SK-N-SH treated with all-trans-retinoic acid at 6 μM for 48 hours (cell line): ENCODE measurements around the gene TMEM131.

Experiments
- BACH2 ChIP-seq: fragments of 250-450 bp; sonication (Bioruptor Pico); IDR thresholded peaks from 2 replicates; pipeline ENCODE4 v1.9.0; 2021; ENCODE audit warnings: mild to moderate bottlenecking, borderline replicate concordance
- PPARA ChIP-seq: fragments of 250-450 bp; sonication (Bioruptor Pico); IDR thresholded peaks from 2 replicates; pipeline ENCODE4 v1.5.0; 2020; ENCODE audit warnings: mild to moderate bottlenecking, borderline replicate concordance
- RARB ChIP-seq: fragments of 250-450 bp; sonication (Bioruptor Pico); IDR thresholded peaks from 2 replicates; pipeline ENCODE4 v1.8.0; 2021; ENCODE audit warnings: mild to moderate bottlenecking, moderate library complexity
- TCF4 ChIP-seq: fragments of 250-450 bp; sonication (Bioruptor Pico); IDR thresholded peaks from 2 replicates; pipeline ENCODE4 v1.8.0; 2021; ENCODE audit warnings: mild to moderate bottlenecking, moderate library complexity, borderline replicate concordance
- ZC3H10 ChIP-seq: fragments of 250-450 bp; sonication (Bioruptor Pico); IDR thresholded peaks from 2 replicates; pipeline ENCODE4 v1.5.1; 2021; ENCODE audit warnings: mild to moderate bottlenecking, moderate library complexity
- ZFP30 ChIP-seq: fragments of 450-650 bp; formaldehyde crosslinking; IDR thresholded peaks from 2 replicates; pipeline ENCODE4 v1.5.0; 2022; ENCODE audit warnings: mild to moderate bottlenecking, moderate library complexity
- ZNF565 ChIP-seq: fragments of 450-650 bp; formaldehyde crosslinking; conservative IDR thresholded peaks from 2 replicates; pipeline ENCODE4 v1.5.0; 2020; ENCODE audit warnings: low read depth, mild to moderate bottlenecking, moderate library complexity
- TF ChIP-seq, protein P1 (sequence below): fragments of 250-450 bp; sonication (Bioruptor Pico); IDR thresholded peaks from 2 replicates; pipeline ENCODE4 v1.5.0; 2020; ENCODE audit warnings: mild to moderate bottlenecking, moderate library complexity

DNA sequence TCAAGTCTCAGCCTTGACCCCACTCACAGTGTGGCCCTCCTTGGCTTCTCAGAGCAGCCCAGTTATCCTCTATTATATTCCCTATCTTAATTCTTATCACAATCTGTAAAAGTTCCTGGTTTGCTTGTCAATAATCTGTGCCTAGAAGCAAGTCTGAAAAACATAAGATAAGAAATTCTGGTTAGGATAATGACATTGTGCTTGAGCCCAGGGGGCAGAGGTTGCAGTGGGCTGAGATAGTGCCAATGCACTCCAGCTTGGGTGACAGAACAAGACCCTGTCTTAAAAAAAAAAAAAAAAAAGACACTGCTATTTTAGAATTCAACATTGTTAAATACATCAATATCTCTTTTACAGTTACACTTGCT, 63.9 kb downstream of the TMEM131 start:
- TF ChIP-seq RARB (CRISPR knock-in tag) (no peak), ZNF565 (no peak), BACH2 (no peak), PPARA (no peak), TCF4 (CRISPR knock-in tag) (no peak), ZFP30 (no peak), ZC3H10 (CRISPR knock-in tag) (no peak)
- TF ChIP-seq, protein P1, sequence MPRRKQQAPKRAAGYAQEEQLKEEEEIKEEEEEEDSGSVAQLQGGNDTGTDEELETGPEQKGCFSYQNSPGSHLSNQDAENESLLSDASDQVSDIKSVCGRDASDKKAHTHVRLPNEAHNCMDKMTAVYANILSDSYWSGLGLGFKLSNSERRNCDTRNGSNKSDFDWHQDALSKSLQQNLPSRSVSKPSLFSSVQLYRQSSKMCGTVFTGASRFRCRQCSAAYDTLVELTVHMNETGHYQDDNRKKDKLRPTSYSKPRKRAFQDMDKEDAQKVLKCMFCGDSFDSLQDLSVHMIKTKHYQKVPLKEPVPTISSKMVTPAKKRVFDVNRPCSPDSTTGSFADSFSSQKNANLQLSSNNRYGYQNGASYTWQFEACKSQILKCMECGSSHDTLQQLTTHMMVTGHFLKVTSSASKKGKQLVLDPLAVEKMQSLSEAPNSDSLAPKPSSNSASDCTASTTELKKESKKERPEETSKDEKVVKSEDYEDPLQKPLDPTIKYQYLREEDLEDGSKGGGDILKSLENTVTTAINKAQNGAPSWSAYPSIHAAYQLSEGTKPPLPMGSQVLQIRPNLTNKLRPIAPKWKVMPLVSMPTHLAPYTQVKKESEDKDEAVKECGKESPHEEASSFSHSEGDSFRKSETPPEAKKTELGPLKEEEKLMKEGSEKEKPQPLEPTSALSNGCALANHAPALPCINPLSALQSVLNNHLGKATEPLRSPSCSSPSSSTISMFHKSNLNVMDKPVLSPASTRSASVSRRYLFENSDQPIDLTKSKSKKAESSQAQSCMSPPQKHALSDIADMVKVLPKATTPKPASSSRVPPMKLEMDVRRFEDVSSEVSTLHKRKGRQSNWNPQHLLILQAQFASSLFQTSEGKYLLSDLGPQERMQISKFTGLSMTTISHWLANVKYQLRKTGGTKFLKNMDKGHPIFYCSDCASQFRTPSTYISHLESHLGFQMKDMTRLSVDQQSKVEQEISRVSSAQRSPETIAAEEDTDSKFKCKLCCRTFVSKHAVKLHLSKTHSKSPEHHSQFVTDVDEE (CRISPR knock-in tag) = no peak
